Measurements from ENCODE around the gene STK10.
"Not testable (repeated sequence)": the region's sequence is repeated elsewhere in the genome, so short reads cannot be mapped to it uniquely, and the experiment has no call there.

The STK10 gene

DNA sequence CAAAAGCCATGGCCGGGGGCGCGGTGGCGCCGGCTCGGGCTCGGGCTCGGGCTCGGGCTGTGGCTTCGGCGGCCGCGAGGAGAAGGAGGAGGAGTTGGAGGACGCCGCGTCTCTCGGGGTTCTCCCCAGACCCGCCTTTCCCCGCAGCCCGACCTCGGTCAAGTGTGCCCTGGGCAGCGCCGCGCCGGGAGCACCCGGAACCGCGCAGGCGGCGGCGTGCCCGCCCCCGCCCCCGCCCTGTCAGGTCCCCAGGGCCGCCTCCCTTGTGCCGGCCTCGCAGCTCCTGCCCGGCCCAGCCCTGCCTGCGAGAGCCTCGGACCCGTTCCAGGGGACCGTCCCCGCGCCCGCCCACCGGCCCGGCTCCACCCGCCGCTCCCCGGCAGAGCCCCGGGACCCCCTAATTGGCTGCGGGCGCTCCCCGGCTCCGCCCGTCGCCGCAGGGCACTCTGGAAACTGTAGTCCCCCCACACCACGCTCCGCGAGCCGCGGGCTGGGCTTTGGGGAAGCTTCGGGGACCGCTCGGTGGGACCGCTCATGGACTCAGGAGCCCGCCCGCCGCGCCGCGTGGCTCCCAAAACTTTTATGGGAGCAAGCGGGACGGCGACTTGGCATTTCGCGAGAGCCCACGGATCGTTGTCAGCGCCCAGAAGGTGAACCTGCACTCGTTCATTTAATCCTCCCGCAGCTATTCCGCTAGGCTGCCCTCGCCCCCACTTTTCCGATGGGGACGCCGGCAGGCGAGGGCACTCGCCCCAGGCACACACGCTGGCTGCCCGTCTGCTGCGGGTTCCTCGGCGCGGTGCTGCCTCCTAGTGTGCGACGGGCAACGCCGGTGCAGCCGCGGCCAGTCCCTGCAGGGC is at the start of gene STK10:
Gene STK10 (minus strand): TSS at position 192 of the 860 bp plus-strand sequence. CDS start 182 bp downstream, at position 10.
- DNase-seq, result peak; percentile 41

DNA sequence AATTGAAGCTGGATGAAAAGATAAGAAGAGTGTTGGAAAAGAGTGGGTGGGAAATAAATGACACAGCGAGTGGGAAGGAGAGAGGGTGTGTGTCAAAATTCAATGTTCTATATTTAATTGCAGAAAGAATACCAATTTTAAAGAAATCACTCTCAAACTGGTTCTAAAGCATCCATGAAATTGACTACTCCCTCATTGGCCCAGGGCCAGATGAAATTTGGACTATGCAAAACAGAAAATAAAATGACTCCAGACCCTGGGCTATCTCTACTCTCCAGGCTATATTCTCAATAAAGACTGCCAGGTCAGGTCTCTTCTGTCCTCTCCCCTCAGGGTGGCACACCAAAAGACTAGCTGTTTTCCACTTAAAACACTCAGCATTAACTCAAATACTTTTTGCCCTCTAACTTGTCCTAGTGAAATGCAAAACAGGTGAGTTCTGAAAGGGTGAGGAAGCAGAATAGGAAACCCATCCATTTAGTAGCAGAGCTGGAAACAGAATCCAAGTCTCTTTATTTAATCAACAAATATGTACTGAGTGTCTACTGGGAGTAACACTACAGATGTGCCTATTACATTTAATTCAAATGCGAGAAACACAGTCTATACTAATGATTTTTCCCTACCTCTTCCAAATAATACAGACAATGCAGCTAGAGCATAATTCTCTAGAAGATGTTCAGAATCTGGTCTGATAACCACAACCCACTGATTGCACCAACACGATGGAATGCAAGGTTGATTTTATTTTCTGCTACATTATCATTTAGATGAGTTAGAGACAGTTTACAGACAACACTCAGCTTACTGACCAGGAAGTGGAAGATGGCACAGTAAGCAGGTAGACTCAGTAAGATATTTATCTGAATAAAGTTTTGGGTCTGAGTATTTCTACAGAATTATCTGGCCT is 48.1 kb upstream of the STK10 start:
- no peak for DNase-seq

DNA sequence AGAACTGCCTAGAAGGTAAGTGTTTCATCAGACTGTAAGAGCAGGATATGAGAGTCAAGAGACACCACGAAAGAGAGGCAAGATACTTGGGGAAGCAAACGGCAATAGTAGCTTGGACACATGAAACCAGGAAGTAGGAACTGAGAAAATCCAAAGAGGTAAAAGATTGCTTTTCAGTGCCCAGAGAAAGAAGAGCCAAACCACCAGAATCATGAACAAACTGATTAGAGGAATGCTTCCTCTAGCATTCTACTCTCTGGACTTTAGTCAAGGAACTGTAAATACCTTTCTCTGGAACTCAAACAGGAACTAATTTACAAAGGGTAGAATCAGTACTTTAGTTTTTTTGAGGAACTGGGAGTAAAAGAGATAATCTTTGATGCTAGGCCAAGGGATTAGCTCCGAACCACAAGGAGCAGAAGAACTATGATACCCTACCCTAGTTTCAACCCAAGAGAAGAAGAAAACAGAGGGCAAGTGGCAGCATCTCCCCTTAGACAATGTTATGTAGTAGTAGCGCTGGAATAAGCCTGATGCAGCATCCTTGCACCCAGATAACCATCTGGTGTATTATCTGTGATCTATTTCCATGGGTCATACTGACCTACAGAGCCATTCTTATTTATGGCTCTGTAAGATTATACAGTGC is 47.2 kb upstream of the STK10 start:
- no peak for DNase-seq

DNA sequence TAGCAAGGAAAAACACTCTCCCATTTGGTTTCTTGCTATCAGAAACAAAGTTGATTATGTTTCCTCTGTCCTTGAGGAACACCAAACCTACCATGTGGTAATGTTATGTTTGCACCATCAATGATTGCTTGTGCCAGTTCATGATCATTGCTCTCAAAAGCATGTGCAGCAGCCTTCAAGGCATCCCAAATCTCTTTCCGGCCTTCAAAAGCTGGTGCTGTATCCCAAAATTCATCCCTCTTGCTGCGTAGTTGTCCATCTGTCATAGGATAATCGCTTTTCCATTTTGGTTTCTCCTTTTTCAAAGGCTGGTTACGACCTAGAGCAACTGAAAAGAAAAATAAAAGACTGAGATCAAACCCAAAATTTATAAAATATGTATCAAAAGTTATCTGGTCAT is 46.0 kb upstream of the STK10 start:
- DNase-seq, result no peak

DNA sequence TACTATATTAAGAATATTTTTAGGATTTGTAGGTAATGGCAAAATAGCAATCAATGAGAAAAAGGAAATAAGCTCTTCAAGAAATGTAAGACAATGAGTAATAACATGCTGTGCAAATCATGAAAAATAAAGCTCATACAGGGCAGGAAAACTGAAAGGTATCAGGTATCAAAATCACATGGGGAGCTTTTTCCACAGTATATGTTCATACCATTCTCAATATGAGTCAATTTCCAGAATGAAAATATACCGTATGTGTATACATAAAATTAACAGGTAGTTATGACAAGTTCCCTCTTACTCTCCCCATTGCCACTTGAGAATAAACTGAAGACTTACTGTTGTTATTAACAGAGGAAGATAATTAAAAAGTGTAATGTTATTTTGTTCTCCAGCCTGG is 41.9 kb upstream of the STK10 start:
- DNase-seq, result no peak

DNA sequence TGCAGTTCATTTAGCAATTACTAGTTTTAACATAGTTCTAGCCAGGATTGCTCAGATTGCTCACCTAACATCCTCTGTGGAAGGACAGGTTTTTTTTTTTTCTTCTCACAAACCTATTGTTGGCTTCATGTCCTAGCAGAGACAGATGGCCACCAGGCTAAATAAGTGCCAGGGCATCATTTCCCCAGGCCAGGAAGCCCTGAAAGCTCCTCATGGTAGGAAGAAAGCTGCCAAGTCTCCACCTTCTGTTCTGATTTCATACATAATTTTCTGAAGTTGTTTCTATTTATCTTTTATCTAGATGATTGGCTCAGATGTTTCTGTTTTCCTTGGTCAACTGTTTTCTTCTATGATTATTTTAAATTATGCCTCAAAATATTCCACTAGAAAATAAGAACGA is 37.0 kb upstream of the STK10 start:
- DNase-seq, result no peak

DNA sequence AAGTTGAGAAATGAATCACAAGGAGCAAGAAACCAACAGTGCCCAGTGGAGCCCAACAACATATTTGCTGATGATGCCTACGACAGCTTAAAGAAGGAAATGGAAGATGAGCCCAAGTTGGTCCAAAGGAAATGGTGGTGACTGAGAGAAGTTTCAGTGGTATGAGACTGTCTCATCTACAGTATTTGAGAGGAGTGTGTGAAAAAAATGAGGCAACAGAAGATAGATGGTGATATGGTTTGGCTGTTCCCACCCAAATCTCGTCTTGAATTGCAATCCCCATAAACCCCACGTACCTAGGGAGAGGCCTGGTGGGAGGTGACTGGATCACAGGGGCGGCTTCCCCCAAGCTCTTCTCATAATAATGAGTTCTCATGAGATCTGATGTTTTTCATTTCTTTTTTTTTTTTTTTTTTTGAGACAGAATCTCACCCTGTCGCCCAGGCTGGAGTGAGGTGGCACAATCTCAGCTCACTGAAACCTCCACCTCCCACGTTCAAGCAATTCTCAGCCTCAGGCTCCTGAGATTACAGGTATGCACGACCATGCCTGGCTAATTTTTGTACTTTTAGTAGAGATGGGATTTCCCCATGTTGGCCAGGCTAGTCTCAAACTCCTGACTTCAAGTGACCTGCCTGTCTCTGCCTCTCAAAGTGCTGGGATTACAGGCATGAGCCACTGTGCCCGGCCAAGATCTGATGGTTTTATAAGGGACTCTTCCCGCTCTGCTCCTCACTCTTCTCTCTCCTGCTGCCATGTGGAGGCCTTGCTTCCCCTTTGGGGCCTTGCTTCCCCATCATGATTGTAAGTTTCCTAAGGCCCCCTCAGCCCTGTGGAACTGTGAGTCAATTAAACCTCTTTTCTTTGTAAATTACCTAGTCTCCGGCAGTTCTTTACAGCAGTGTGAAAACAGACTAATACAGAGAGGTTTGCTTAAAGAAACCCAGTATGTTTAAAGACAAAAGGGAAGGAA is 36.2 kb upstream of the STK10 start:
- no peak for DNase-seq

DNA sequence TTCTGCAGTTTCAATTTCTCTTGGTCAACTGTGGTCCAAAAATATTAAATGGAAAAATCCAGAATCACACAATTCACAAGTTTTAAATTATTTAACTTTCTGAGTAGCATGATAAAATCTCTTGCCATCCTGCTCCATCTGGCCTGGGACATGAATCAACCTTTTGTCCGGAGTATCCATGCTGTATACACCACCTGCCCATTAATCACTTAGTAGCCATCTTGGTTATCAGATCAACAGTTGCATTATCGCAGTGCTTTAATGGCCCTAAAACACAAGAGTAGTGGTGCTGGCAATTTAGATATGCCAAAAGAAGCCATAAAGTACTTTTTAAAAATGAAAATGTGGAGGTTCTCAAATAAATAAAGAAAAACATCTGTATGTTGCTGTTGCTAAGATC is 31.3 kb upstream of the STK10 start:
- no peak for DNase-seq

DNA sequence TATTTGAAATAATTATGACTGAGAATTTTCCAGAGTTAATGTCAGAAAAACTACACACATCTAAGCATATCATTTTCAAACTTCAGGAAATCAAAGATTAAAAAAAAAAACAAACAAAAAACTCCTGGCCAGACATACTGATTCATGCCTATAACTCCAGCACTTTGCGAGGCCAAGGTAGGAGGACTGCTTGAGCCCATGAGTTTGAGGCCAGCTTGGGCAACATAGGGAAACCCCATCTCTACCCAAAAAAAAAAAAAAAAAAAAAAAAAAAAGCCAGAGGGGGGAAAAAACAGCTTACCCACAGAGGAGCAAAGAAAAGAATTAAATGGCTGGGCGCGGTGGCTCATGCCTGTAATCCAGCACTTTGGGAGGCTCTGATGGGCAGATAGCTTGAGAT is 28.3 kb upstream of the STK10 start:
- DNase-seq, result no peak

DNA sequence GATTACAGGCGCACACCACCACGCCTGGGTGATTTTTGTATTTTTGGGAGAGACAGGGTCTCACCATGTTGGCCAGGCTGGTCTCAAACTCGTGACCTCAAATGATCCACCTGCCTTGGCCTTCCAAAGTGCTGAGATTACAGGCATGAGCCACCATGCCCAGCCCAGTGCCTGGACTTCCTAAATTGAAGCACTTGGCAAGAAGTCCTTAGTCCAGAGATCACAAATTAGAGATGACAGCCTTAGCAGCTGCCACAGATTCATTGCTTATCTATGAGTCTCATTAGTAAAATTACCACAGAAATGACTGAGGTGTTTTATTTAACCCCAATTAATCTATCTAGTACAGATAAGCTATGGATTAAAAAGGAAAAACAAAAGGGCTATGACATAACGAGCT is 25.1 kb upstream of the STK10 start:
- DNase-seq, result no peak

DNA sequence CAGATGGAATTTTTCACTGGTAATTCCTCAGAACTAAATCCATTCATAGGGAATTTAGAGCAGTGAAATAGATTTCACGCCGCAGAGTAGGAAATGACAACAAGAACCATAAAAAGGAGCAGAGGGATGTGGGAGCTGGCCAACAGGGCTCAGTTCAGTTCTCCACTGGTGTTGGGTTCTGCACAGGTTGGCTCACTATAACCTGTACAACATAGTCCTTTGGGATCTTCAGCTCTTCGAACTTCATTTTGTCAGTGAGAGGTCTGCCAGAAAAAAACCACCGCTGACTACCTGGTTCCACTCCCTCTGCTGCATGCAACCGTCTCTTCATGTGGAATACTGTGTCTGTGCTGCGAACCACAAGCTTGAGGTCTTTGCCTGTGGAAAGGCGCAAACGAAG is 23.7 kb upstream of the STK10 start:
- no peak for DNase-seq

DNA sequence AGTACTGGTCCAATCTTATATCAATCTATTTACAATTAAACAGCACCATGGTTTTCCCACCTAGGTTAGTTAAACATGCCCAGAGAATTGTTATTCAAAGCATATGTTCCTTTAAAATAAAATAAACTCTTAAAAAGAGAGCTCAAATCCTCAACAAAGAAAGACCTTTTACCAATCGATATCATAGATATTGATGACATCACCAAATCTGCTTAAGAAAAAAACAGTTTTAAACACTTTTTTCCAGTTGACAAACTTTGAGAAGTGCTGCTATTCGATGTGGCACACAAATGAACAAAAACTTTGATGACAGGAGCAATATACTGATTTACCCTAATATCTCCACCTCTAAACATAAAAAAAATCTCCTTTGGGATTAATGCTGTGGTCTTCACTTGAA is 21.7 kb upstream of the STK10 start:
- DNase-seq, result no peak

DNA sequence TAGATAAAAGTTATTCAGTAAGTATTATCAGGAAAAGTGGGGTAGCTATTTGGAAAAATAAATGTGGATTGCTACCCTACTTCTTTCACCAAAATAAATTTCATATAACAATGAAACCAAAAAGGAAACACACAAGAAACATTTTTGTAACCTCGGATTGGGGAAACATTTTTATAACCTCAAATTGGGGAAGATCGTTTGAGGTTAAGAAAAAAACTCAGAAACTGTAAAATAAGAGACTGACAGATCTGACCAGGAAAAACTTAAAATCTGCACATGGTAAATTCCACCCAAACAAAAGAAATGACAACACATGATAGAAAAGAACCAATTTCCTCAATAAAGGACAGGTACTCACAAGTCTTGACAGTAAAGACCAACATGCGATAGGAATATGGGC is 19.5 kb upstream of the STK10 start:
- no peak for DNase-seq

DNA sequence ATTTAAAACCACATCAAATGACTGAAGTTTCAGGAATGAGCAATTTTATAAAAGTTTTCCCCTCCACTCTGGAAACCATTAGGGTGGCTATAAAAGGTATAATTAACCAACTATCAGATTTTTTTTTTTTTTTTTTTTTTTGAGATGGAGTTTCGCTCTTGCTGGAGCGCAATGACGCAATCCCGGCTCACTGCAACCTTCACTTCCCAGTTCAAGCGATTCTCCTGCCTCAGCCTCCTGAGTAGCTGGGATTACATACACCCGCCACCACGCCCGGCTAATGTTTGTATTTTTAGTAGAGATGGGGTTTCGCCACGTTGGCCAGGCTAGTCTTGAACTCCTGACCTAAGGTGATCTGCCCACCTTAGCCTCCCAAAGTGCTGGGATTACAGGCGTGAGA is 18.0 kb upstream of the STK10 start:
- DNase-seq, result not testable (repeated sequence)

DNA sequence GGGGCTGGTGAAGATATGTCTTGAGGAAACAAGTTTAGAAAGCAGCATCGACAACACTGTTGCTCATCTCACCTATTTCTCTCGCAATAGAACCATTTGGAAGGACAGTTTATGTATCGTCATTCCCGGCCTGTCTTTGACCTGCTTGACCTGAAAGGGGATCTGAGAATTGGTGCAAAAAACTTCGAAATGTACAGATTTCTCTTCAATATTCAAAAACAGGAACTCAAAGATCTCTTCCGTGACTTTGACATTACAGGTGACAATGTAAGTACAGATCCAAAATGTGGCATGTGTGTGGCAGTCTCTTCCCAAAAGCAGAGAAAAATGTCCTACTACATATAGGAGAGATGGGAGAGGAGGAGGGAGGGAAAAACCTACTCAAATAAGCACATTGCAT is 12.5 kb upstream of the STK10 start:
- DNase-seq, result no peak

DNA sequence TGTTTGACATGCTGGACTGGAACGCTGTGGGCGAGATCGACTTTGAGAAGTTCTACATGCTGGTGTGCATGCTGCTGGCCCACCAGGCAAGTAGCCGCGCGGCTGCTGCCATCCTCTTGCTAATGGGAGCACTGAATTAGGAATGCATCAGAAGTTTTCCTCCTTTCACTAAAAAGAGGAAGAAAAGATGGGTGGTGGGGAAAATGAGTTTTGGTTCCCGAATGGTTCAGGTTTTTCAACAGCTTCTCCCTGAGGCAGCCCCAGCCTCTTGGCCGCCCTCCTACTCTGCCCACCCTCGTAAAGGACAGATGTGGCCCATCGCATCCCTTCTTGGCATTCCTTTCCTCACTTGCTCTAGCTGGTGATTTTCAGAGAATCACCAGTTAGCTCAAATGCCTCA is 11.4 kb upstream of the STK10 start:
- no peak for DNase-seq

DNA sequence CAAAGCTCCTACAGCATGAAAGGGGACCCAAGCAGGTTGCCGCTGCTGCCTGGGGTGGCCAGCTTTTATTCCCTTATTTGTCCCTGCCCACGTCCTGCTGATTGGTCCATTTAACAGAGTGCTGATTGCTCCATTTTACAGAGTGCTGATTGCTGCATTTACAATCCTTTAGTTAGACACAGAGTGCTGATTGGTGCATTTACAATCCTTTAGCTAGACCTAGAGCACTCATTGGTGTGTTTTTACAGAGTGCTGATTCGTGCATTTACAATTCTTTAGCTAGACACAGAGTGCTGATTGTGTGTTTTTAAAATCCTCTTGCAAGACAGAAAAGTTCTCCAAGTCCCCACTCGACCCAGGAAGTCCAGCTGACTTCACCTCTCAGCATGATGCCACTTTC is 9.8 kb upstream of the STK10 start:
- not testable (repeated sequence) for DNase-seq

DNA sequence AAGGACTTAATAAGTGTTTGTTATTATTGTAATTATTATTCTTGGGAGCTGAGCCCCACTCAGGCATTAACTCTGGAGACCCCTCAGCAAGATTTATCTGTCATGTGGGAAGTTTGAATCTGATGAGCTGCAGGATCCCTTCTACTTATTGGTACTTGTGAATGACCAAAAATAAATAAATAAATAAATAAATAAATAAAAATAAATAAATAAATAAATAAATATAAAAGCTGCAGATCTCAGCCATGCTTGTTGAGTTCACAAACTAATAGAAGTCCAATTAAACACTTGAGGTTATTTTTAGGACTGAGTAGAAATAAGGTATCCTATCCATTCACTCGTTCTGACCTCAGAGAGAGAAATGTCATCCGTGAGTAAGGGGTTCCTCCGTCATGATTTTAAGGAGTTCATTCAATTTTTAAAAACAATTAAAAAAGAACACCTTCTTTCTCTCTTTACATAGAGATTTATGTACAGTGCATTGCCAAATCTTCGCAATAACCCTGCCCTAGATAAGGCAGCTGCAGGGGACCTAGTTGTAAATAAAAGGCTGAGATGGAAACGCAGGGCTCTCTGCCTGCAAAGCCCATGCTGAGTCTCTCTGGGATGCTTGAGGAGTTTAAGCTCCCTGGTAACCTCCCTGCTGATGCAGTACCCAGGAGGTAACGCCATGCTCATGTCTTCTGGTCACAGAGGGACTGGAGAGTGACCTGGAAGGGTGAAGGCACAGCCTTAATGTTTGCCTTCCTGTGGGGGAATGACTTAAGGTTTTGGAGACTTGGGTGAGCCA is 7.2 kb upstream of the STK10 start:
- no peak for DNase-seq

DNA sequence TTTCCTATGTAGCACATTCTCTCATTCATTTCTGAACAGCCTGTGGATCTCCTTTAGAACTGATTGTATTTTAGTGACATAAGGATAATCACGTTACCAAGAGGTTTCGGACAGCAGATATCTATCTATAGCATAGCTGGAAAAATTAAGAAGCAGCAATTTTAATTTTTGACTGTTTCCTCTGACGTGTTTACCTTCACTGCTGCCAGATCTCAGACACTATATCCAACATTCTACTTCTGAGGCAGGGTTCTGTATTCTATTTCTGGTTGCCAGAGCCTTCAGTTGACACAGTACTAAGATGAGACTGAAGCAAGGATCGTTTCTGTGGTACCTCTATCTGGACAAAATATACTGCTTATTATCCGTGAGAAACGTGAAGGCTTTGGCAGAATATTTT is 5.8 kb upstream of the STK10 start, which contains the start of gene EFCAB9:
Gene EFCAB9 (plus strand): TSS at position 301 of the 400 bp plus-strand sequence. CDS start 1 bp downstream, at position 302.
- DNase-seq, result no peak

DNA sequence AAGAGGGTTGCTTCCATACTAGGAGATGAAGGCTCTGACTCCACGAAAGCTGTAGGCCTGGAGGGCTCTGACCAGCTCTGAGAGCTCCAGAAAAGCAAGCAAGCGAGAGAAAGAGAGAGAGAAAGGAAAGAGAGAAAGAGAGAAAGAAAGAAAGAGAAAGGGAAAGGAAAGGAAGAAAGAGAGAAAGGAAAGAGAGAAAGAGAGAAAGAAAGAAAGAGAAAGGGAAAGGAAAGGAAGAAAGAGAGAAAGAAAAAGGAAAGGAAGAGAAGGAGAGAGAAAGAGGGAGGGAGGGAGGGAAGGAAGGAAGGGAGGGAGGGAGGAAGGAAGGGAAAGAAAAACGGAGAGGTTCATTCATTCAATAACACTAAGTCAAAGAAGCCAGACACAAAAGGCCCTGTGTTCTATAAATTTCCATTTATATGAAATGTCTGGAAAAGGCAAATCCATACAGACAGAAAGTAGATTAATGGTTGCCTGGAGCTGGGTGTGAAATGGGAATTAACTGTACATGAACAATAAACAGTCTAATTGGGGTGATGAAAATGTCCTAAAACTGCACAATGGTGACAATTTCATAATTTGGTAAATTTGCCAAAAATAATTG is 1.8 kb upstream of the STK10 start:
- no peak for DNase-seq

Measured in NCI-H526 treated with DMSO at 0.1 percent for 48 hours (cell line).